Left ventricle myocardium superior (tissue), 1 donor: ENCODE data around the gene PGP. TPM values are rescaled to one million over a fixed set of nuclear protein-coding genes. Genes with fewer than 3 reads are reported as not detected.

Source experiments
- ATAC-seq: fragments of 200-7000 bp; cut with Tn5 transposase; one replicate; pipeline ENCODE4 v1.9.1; 2020; ENCODE audit warnings: mild to moderate bottlenecking, moderate library complexity
- DNase-seq: peaks from one replicate; pipeline ENCODE4 v3.0.0-alpha.2; 2020
- intact Hi-C: fragments of 100-400 bp; cut with micrococcal nuclease; formaldehyde crosslinking; loops from one replicate; pipeline ENCODE4 v1.11.0; 2022
- total RNA-seq: library from RNA; stranded (reverse); fragmentation: NEBNext Ultra II Directional; extraction: Animal tissue kit (Norgen Biotek cat#: 25700); gene quantifications from one replicate; pipeline ENCODE4 v1.2.1, GENCODE V29; 2021
- donor health status: DM: no; HTN: yes; CAD: no; lungs with severe emphysema.

Gene PGP
- total RNA-seq, 1 donor from 2014 or later: 42.4 TPM

DNA sequence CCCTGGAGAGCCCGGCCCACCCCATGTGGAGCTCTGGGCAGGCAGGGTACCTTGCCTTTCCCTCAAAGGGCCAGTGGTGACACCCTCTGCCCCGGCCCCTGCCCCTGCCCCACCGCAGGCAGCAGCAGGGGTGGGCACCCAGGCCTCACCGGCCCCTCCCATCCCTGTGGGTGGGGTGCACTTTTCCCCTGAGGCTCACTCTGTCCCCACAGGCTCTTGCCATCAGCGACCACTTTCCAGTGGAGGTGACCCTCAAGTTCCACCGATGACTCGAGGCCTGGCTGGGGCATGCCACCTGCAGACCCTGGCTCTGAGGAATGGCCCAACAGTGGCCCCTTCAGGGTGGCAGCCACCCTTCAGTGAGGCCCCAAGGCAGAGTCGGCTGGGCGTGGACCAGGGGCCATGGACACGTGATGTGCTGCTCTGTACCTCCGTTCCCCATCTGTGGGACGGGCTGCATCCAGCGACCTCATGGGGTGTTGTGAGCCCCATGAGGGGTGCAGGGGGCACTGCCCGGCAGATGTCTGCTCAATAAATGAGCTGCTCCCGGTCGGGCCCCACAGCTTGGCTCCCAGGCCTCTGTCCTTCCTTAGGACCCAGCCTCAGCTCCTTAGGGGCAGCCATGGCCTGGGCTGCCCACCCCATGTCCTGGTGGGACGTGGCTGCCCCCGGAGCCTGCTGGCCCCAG, 23.7 kb upstream of the PGP start:
- intact Hi-C loops: no loop called here
- ATAC-seq (peak; percentile 30), DNase-seq (peak; percentile 36)

- peak; percentile 57 for DNase-seq
- ATAC-seq: peak; percentile 41
- intact Hi-C loops: no loop called here
These were observed 23.0 kb upstream of the PGP start for GRCh38 chr16:2237493-2238149.

GRCh38 chr16:2237102-2237482, 22.5 kb upstream of the PGP start:
- intact Hi-C loops: no loop called here
- DNase-seq (peak; percentile 23), ATAC-seq (no peak)

DNA sequence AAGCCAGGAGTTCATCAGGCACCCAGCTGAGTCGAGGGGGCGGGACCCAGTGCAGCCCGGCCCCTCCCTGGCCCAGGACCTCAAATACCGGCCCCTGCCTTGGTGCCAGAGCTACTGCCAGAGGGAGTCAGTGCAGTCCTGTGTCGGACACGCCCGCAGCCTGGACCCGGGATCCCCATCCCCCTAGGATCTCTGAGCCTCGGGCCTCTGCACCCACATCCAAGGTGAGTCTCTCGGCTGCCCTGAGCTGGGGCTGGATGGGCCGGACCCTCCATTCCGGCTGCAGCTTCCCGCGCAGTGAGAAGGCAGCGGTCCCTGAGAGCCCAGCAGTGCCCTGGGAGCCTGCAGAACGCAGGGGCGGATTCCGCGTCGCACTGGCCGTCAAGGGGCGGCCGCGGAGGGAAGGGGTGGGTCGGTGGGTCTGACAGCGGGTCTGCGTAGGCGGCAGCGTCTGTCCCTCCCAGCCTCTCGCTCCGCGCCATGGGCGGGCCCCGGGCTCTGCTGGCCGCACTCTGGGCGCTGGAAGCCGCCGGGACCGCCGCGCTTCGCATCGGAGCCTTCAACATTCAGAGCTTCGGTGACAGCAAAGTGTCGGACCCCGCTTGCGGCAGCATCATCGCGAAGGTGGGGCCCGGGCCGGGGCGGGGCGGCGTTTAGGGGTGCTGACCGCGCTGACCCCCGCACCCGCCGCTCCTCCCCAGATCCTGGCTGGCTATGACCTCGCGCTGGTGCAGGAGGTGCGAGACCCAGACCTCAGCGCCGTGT, 21.9 kb upstream of the PGP start, which contains the start of gene DNASE1L2:
DNASE1L2 (plus strand) TSS at position 108 of the 765 bp plus-strand sequence; CDS start at position 481, 373 bp downstream.
- intact Hi-C loops: no loop called here
- ATAC-seq (peak; percentile 38), DNase-seq (peak; percentile 58)

DNA sequence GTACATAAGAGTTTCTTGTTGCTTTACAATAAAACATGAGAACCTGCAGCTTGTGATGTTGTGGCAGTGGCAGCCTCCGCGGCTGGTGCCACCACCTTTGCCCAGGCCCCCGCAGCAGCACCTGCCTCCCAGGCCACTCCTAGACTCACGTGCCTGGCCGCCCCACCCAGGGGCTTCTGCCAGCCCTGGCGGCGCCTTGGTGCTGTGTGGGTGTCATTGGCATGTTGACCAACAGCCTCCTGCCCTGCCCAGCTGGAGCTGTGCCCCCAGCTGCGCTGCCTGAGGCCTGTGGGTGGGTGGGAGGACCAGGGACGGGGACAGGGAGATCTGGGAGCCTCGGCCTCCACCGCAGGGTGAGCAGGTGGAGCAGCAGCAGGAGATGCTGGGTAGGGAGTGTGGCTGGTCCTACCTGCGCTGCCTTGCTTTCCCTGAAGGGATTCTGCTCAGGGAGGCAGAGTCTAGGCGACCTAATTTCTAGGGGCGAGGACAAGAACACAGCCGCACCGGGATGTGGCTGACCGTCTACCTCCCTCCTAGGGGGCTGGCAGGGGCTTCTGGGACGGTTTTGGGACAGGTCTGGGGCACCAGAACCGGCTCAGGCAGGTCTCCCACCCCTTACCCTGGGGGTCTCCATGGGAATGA, 21.2 kb upstream of the PGP start:
- intact Hi-C loops: no loop called here
- ATAC-seq (no peak), DNase-seq (peak; percentile 32)

DNA sequence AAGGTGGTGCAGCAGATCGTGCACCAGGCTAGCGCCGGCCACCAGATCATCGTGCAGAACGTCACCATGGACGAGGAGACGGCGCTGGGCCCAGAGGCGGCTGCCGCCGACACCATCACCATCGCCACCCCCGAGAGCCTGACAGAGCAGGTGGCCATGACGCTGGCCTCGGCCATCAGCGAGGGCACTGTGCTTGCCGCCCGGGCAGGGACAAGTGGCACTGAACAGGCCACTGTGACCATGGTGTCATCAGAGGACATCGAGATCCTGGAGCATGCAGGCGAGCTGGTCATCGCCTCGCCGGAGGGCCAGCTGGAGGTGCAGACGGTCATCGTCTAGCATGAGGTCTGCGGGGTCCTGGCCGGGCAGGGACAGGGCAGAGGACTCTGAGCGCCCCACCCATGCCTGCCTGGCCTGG, 20.6 kb upstream of the PGP start:
- ATAC-seq (no peak), DNase-seq (no peak)
- intact Hi-C loops: no loop called here

DNA sequence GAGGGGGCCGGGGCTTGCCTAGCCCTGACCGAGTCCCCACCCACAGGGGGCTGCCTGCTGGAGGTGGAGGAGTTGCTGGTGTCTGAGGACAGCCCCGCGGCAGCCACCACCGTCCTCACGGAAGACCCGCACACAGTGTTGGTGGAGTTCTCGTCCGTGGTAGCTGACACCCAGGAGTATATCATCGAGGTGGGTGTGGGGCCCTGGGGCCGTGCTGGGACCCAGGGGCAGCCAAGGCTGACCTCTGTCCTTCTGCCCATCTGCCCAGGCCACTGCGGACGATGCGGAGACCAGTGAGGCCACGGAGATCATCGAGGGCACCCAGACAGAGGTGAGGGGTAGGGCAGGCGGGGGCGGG, 20.2 kb upstream of the PGP start:
- intact Hi-C loops: no loop called here
- no peak for ATAC-seq
- DNase-seq: peak; percentile 26

DNA sequence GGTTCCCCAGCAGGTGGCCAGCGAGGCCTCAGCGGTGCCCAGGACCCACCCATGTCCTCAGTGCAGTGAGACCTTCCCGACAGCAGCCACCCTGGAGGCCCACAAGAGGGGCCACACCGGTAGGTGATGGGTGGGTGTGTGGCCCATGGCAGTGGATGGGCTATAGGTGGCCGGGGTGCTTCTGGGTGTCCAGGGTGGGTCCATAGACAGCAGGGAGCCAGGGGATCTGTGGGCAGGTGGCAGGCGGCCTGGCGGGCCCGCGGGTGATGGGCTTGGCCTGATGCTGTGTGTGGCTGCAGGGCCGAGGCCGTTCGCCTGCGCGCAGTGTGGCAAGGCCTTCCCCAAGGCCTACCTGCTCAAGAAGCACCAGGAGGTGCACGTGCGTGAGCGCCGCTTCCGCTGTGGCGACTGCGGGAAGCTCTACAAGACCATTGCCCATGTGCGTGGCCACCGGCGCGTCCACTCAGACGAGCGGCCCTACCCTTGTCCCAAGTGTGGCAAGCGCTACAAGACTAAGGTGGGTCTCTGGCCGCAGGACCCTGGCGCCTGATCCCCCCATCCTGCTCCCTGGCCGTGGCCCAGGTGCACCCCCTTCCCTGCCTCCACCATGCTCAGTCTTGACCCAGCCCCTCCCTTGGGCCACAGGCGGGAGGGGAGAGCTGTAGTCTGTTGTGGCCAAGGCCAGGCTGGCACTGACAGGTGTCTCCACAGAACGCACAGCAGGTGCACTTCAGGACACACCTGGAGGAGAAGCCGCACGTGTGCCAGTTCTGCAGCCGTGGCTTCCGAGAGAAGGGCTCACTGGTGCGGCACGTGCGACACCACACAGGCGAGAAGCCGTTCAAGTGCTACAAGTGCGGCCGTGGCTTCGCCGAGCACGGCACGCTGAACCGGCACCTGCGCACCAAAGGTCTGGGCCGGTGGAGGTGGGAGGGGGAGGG, 19.5 kb upstream of the PGP start:
- intact Hi-C loops: no loop called here
- peak; percentile 27 for DNase-seq
- no peak for ATAC-seq

DNA sequence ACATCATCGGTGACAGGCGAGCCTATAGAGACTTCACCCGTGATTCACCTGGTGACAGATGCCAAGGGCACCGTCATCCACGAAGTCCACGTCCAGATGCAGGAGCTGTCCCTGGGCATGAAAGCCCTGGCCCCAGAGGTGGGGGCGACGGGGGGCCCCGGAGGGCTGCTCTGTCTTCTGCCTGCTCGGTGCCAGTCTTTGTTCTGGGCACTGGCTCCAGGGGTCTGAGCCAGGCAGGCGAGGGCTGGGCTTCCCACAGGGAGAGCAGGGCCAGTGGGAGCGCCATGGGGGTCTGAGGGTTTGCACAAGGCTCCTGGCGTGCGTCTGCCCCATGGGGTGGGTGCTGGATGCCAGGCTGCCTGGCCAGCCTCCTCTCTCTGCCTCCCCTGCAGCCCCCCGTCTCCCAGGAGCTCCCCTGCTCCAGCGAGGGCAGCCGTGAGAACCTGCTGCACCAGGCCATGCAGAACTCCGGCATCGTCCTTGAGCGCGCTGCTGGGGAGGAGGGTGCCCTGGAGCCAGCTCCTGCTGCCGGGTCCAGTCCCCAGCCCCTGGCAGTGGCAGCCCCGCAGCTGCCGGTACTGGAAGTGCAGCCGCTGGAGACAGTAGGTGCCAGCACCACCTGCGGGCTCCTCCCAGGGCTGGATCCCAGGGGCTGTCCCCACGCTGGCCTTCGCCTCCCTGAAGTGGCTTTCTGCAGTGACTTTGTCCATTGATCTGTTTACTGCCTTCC, 18.6 kb upstream of the PGP start:
- DNase-seq: peak; percentile 22
- intact Hi-C loops: no loop called here
- no peak for ATAC-seq

GRCh38 chr16:2232094-2232990, 17.7 kb upstream of the PGP start:
- DNase-seq: no peak
- intact Hi-C loops: no loop called here
- no peak for ATAC-seq

- no peak for ATAC-seq
- no peak for DNase-seq
- intact Hi-C loops: no loop called here
These were observed 16.6 kb upstream of the PGP start for GRCh38 chr16:2231016-2231931.

- intact Hi-C loops: no loop called here
These were observed 15.7 kb upstream of the PGP start for GRCh38 chr16:2230376-2230775.

DNA sequence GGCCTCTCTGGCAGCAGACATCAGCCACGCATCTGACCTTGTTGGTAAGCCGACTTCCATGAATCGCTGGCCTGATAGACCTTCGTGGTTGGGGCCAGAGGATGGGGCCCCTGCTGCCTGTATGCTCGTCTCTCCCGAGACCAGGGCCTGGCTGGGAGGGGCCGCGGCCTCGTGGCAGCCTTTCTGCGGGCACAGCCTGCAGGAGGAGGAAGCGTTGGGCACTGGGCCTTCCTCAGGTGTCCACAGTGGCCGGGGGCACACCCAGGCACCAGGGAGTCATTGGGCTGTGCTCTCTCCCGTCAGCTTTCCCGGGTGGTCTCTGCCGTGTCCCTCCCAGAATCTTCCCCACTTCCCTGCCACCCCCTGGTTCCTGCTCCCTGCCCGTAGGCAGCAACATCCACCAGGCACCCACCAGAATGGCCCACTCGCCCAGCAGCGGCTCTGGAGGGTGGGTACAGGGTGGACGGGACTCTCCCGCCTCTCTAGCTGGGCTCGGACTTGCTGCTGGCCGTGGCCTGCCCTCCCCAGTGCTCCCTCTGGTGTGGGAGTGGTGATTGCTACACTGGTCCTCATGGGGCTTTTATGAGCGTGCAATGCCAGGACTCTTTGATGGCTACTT, 15.1 kb upstream of the PGP start:
- ATAC-seq: no peak
- no peak for DNase-seq
- intact Hi-C loops: no loop called here

More at GRCh38 chr16:2230376-2230775, 15.7 kb upstream of the PGP start:
- ATAC-seq (no peak), DNase-seq (no peak)

DNA sequence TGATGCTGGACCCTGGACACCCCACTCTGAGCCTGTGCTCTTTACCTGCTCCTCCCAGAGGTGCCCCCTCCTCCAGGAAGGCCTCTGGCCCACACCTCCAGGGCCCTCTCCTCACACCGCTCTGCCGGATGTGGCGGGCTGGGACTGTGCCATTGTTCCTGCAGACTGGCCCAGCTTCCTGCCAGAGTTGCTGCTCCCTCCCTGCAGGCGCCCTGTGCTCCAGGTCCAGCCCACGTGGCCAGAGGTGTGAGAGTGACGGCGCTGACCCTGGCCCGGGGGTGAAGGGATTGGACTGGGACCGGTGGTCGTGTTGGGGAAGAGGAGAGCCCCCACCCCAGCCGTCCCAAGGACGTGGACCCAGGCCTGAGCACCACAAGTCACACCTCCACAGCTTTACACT, 14.5 kb upstream of the PGP start:
- DNase-seq (no peak), ATAC-seq (no peak)
- intact Hi-C loops: no loop called here

DNA sequence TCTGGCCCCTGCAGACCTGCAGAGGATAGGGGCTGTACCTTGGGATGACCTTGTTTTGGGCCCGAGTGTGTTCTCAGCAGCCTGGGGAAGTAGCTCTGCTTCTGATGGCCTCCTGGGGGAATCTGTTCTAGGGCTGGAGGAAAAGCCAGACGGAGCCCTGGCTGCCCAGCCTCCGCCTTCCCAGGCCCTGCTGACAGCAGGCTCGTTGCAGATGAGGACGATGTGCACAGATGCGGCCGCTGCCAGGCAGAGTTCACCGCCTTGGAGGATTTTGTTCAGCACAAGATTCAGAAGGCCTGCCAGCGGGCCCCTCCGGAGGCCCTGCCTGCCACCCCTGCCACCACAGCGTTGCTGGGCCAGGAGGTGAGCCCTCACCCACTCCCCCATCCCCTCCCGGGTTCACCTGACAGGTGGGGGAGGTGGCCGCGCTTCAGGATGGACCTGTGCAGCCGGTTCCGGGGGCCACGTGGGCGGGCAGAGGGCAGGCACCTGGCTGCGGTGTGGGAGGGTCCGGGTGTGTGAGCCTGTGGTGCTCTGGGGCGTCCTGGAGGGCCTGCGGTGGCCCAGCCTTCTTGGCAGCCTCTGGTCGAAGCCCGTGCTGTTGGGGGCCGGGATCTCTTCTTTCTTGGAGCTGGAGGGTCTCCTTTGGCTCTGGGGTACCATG, 13.7 kb upstream of the PGP start:
- intact Hi-C loops: no loop called here
- DNase-seq: peak; percentile 25
- ATAC-seq: no peak
